ENCODE results near the gene TNFRSF12A. TPM values are rescaled to one million over a fixed set of nuclear protein-coding genes. Genes with fewer than 3 reads are reported as not detected.

TNFRSF12A gene
- total and polyA plus RNA-seq, 2 of the 8 experiments (the other 6 are each of a cell fraction or from before 2014, with no cell fraction given) = 81.0 to 82.5 TPM

DNA sequence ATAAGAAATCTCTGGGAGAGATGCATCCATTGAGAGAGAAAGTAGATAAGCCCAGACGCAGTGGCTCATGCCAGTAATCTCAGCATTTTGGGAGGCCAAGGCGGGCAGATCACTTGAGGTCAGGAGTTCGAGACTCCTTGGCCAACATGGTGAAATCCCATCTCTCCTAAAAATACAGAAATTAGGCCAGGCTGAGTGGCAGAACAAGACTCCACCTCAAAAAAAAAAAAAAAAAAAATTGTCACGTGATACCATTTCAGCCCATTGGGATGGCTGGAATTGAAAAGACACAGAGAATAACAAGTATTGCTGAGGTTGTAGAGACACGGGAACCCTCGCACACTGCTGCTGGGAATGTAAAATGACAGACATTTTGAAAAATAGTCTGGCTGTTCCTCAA lies 42.4 kb downstream of the TNFRSF12A start (continued):
- TF ChIP-seq, protein P1, sequence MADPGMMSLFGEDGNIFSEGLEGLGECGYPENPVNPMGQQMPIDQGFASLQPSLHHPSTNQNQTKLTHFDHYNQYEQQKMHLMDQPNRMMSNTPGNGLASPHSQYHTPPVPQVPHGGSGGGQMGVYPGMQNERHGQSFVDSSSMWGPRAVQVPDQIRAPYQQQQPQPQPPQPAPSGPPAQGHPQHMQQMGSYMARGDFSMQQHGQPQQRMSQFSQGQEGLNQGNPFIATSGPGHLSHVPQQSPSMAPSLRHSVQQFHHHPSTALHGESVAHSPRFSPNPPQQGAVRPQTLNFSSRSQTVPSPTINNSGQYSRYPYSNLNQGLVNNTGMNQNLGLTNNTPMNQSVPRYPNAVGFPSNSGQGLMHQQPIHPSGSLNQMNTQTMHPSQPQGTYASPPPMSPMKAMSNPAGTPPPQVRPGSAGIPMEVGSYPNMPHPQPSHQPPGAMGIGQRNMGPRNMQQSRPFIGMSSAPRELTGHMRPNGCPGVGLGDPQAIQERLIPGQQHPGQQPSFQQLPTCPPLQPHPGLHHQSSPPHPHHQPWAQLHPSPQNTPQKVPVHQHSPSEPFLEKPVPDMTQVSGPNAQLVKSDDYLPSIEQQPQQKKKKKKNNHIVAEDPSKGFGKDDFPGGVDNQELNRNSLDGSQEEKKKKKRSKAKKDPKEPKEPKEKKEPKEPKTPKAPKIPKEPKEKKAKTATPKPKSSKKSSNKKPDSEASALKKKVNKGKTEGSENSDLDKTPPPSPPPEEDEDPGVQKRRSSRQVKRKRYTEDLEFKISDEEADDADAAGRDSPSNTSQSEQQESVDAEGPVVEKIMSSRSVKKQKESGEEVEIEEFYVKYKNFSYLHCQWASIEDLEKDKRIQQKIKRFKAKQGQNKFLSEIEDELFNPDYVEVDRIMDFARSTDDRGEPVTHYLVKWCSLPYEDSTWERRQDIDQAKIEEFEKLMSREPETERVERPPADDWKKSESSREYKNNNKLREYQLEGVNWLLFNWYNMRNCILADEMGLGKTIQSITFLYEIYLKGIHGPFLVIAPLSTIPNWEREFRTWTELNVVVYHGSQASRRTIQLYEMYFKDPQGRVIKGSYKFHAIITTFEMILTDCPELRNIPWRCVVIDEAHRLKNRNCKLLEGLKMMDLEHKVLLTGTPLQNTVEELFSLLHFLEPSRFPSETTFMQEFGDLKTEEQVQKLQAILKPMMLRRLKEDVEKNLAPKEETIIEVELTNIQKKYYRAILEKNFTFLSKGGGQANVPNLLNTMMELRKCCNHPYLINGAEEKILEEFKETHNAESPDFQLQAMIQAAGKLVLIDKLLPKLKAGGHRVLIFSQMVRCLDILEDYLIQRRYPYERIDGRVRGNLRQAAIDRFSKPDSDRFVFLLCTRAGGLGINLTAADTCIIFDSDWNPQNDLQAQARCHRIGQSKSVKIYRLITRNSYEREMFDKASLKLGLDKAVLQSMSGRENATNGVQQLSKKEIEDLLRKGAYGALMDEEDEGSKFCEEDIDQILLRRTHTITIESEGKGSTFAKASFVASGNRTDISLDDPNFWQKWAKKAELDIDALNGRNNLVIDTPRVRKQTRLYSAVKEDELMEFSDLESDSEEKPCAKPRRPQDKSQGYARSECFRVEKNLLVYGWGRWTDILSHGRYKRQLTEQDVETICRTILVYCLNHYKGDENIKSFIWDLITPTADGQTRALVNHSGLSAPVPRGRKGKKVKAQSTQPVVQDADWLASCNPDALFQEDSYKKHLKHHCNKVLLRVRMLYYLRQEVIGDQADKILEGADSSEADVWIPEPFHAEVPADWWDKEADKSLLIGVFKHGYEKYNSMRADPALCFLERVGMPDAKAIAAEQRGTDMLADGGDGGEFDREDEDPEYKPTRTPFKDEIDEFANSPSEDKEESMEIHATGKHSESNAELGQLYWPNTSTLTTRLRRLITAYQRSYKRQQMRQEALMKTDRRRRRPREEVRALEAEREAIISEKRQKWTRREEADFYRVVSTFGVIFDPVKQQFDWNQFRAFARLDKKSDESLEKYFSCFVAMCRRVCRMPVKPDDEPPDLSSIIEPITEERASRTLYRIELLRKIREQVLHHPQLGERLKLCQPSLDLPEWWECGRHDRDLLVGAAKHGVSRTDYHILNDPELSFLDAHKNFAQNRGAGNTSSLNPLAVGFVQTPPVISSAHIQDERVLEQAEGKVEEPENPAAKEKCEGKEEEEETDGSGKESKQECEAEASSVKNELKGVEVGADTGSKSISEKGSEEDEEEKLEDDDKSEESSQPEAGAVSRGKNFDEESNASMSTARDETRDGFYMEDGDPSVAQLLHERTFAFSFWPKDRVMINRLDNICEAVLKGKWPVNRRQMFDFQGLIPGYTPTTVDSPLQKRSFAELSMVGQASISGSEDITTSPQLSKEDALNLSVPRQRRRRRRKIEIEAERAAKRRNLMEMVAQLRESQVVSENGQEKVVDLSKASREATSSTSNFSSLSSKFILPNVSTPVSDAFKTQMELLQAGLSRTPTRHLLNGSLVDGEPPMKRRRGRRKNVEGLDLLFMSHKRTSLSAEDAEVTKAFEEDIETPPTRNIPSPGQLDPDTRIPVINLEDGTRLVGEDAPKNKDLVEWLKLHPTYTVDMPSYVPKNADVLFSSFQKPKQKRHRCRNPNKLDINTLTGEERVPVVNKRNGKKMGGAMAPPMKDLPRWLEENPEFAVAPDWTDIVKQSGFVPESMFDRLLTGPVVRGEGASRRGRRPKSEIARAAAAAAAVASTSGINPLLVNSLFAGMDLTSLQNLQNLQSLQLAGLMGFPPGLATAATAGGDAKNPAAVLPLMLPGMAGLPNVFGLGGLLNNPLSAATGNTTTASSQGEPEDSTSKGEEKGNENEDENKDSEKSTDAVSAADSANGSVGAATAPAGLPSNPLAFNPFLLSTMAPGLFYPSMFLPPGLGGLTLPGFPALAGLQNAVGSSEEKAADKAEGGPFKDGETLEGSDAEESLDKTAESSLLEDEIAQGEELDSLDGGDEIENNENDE (IDR thresholded peaks at IDR 0.05; ENCODE audit: insufficient replicate concordance, low read length) = no peak
- no peak for TF ChIP-seq SRF (IDR thresholded peaks at IDR 0.05; ENCODE audit: low read depth, low read length)
- TF ChIP-seq SP2 (IDR thresholded peaks at IDR 0.05; ENCODE audit: low read length) = no peak
- no peak for TF ChIP-seq KDM5A (IDR thresholded peaks at IDR 0.05; ENCODE audit: low read length)
